Activated naive CD8-positive, alpha-beta T cell treated with anti-CD3 and anti-CD28 coated beads, Interleukin-2, amount 50 U/mL, for 16 hours (primary cell): Measurements from ENCODE around the gene ADGRF4.

Experiments used
- DNase-seq: peaks from one replicate; pipeline ENCODE4 v3.0.0-alpha.2; 2020; ENCODE audit warnings: low read depth, low spot score

ADGRF4 gene, protein sequence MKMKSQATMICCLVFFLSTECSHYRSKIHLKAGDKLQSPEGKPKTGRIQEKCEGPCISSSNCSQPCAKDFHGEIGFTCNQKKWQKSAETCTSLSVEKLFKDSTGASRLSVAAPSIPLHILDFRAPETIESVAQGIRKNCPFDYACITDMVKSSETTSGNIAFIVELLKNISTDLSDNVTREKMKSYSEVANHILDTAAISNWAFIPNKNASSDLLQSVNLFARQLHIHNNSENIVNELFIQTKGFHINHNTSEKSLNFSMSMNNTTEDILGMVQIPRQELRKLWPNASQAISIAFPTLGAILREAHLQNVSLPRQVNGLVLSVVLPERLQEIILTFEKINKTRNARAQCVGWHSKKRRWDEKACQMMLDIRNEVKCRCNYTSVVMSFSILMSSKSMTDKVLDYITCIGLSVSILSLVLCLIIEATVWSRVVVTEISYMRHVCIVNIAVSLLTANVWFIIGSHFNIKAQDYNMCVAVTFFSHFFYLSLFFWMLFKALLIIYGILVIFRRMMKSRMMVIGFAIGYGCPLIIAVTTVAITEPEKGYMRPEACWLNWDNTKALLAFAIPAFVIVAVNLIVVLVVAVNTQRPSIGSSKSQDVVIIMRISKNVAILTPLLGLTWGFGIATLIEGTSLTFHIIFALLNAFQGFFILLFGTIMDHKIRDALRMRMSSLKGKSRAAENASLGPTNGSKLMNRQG

DNA sequence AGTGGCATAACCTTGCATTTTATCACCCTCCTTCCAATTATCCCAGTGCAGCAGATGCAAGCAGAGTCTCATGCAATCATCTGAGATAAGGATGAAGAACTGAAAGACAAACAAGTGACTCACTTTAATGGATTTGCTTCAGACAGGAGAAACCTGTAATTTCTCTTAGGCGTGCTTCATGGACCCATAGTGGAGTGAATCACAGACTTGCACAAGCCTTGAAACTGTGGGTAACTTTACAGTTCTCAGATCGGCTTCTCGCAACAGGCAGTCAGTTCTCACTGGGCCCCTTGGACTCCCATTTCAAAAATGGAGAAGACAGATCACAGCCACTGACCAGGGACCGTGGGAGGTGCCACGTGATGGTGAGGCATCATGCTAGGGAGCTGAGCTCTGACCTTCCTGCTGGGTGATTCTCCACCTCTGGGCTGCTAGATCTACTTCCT is at the start of gene ADGRF4:
Gene ADGRF4 (plus strand): TSS at position 239 of the 446 bp plus-strand sequence. CDS start 8,666 bp downstream, outside the sequence.
- no peak for DNase-seq

DNA sequence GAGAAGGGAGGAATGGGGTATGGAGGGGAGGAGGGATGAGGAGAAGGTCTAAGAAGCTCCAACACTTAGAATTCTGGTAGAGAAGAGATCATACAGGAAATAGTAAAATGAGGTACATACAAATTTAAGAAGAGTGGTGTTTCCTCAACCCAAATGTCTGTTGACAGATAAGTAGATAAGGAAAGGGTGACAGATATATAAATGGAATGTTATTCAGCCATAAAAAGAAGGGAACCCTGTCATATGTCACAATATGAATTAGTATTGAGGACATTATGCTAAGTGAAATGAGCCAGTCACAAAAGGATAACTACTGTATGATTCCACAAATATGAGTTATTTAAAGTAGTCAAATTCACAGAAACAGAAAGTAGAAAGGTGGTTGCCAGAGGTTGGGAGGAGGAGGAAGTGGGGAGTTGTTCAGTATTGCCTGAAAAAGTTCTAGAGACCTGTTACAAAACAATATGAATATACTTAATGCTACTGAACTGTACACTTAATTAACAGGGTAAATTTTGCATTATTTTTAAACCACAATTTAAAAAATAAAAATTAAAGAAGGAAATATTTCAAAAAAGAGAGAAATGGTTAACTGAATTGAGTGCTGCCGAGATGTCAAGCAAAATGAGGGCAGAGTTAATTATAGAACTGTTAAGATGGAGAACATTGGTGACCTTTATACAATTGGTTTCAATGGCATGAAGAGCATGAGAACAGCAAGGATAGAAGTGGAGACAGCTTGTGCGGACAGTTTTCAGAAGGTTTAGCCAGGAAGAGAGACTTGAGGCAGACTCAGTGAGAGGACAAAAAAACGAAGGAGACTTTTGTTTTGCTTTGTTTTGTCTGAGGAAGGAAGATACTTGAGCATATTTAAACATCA is 47.6 kb upstream of the ADGRF4 start:
- no peak for DNase-seq

DNA sequence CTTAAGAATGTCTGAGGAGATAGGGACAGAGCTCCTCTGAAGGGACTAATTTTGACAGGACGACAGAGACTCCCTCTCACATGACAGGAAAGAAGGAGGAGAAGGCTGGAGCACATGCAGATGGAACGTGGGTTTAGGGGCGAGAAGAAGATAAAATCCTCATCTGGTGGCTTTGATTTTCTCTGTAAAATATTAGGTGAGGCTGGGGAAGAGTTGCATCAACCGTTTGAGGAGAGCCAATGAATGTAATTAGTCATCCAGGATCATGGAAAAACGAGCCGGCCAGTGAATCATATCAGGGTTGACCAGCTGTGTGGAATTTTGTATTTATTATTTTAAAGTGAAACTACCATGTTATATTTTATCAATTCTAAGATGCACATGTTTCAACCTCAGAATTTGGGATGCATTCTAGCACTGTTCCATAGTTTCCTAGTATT is 46.9 kb upstream of the ADGRF4 start:
- no peak for DNase-seq

DNA sequence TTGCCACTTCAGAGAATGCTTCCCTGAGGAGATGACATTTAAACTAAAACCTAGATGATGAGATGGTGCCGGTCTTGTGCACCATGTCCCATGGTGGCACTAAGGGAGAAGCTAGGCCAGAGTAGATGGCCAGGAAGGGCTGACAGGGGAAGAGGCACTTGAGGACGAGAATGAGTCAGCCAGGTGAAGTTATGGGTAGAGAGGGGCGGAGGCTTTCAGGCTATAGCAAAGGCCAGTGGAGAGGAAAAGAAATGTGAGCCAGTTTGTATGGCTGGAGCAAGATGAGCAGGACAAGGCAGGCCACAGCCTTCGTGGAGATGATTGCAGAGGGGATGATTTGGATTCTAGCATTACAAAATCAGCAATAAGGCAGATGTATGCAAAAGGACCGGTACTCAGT is 44.7 kb upstream of the ADGRF4 start:
- DNase-seq, result no peak

DNA sequence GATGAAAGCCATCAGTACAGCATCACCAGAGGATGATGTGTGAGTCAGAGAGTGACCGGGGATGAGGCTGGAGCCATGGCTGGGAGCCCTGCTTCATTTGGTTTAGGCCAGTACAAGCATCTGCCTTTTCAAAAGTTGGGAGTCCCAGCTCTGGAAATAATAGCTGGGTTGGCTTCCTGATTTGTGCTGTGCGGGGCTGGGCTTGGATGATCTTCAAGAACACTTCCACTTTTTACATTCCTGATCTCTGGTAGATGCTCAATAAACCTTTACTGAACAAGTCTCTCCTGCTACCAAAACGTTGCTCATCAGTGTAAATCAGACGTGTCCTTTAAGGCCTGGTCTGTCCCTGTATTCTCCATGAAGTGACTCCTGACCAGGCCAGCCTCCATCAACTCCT is 44.1 kb upstream of the ADGRF4 start:
- DNase-seq, result no peak

DNA sequence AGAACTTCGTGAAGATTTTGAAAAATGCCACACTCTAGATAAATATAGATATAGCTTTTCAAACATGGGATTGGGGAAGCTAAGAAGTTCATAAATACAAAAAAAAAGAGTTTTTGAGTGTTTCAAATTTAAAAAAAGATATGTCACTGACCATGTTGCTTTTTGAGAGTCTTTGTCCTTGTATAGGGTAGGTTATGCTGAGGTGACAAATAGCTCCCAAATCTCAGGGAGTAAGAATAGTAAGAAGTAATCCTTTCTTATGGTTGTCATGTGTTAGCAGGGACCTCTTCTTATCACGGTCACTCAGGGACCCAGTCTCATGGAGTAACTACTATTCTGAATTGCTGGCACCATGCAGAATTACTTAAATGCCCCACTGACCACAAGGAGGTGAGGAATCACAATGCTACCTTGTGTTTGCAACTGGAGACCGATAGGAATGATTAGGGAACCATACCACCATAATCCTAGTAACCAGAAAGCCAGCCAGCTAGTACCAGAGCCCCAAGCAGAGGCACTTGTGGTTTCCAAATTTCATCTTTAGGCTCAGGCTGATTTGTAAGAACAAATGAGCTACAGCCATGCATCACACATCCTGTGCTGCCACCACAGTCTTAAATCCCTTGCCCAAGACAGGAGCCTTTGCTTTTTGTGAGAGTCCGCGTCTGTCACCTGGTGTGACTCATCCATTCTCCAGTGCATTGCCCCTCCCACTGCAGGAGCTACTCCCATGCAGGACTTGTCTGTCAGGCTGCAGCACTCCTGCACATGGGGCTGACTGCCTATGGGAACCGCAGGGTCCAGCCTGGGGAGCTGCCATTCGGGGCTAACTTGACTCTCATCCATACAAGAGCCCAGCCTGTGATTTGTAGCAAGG is 42.4 kb upstream of the ADGRF4 start:
- no peak for DNase-seq

DNA sequence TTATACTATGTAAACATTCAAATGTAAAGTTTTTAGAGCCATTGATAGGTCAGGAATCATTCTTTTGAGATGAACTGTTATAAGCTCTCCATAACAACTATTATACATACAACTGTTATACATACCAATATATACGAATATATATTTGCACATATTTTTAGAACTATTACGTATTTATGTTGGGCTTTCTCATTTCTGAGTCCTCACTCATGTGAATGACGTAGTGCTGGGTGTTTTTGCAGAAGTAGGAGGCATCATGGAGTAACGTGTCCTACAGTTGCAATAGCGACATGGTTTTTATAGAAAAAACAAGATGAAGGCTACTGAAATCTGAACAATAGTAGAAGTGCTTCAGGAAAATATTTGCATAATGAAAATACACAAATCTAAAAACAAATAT is 36.4 kb upstream of the ADGRF4 start:
- DNase-seq, result no peak

DNA sequence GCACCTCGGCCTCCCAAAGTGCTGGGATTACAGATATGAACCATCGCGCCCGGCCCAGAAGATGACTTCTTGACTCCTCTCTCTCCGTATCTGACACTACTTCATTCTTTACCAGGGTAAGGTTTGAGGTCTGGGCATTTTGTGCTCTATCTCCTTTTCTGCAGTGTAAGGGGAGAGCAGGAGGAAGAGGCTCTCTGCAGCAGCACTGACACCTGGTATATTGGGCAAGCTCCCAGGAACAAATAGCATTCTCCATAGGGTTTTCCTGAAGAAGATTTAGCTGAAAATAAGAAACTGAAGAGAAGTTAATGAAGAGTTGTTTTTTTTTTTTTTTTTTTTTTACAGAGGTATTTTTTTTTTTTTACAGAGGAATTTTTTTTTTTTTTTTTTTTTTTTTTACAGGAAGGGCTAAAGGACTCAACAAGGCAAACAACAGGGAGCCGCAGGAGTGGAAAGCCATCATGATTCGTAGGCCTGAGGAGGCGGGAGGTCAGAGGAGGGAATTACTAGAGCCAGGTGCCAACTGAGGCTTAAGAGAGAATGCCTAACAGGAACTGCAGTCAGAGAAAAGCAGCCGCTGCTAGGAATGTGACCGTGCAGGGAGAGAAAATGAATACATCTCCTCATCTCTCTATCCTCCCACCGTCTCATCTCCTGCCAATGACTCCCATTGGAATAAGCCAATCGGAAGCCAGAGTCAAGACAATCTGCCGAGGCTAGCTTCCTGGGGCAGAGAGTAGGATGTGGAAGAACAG is 34.7 kb upstream of the ADGRF4 start:
- no peak for DNase-seq

DNA sequence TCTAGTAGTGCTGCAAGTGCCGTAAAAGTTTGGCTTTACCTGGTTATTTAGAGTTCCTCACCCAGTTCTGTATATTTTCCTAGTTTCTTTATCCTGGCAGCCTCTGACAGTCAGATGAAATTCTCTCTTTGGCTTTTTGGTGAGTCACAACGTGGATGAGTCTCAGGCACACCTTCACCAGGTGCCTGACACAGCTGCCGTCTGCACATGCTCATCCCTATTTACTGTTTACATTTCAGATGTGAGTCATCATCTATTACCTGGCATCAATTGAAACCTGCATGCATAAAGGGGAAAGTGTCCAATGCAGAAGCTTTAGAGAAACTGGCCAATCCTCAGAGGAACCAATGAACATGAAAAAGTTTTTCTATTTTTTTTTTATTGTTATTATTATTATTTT is 33.3 kb upstream of the ADGRF4 start:
- no peak for DNase-seq

DNA sequence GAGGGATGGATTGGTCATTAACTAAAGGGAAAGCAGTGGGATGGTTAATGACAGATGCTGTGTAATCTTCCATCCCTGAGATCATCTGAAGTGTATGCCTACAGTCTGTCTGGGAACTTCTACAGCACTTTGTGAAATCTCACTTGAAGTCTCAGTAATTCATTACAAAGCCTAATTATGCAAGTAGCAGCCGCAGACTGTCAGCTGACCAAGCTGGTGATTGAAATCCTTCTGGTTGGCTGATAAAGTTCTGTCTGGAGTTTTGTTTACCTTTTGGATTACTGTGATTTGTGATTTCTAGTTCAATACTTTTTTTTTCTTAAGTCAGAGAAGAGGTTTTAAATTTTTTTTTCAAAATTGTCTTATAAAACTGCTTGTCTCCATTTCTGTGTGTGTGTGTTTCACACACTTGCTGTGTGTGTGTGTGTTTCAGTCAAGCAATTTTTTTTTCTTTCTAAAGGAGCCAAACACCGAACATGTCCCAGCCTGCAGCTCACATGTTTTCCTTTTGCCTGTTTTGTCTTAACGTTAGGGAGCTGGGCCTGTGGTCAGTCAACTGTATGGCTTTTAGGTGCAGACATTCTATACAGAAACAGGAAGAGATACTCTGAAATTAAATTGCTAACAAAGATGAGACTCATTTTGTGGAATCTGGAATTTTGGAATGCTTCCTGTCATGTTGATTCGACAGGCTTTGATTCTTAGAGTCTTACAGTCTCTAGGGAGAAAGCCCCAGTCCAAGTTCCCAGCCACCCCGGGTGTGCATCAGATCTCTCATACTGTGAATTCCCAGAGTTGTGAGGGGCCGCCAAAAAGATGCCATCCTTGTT is 28.5 kb upstream of the ADGRF4 start:
- DNase-seq, result no peak

DNA sequence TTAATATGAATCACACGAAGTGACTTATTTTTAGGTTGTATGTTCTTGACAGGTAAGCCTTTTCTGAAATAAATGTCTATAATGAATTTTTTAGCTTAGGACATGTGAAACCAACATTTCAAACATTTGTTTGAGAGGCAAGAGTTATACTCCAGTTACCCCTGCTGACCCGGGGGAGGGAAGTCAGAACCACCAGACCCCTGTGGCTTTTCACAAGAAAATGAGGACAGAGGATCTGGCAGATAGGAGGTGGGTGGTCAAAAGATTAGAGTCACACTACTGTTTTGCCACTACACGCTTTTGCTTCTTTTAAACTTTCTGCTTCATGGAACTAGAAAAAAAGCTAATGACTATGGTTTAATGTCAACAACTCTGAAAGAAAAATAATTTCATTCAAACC is 27.5 kb upstream of the ADGRF4 start:
- DNase-seq, result no peak

DNA sequence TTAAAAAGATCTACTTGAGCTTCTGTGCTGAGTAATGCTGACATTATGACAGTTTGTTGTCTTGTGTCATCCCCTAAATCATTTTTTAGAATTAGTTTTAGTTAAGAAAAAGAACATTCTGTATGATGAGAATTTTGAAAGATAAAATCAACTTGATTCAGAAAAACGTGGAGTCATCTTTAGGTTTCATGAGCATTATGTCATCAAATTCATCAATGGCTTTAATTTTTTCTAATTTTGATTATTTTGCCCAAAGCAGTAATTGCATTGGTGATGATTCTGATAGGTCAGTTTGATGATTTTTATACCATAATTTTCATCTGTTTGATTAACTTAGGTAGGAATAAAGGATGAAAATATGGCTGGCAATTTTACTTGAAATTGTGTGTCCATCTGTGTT is 26.6 kb upstream of the ADGRF4 start:
- DNase-seq, result no peak

DNA sequence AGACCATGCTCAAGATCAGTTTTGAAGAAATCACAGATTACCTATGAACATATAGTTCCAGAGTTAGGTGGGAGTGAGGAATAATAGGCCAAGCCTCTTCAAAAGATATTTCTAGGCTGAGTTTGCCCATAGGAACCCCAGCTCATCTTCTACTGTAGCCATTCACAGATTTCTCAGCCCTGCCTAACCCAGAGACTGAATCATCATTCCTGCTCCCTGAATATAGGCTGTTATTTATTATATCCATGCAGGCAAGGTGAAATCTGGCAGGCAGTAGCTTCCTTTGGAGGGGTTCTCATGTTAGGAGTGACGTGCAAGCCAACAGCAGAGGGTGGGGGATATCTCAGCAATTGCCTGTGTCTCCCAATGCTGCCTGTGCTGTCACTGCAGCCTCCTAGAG is 25.6 kb upstream of the ADGRF4 start:
- no peak for DNase-seq

DNA sequence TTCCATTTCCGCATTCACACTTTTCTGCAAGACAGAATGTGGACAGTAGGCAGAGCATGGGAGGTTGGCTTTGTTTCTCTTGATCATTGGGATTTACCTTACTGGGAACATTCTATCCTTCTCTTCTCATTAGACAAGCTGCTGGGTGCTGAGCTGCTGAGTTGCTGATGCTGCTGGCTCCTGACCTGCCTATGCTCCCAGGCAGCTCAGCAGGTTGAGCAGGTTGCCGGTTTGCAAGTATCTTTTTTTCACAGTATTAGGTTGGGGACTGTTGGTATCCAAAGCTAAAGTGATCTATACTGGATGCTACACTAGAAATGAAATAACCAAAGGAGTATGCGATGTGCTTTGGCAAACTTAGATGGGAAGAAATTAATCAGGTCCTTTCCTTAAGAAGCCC is 23.7 kb upstream of the ADGRF4 start:
- no peak for DNase-seq

DNA sequence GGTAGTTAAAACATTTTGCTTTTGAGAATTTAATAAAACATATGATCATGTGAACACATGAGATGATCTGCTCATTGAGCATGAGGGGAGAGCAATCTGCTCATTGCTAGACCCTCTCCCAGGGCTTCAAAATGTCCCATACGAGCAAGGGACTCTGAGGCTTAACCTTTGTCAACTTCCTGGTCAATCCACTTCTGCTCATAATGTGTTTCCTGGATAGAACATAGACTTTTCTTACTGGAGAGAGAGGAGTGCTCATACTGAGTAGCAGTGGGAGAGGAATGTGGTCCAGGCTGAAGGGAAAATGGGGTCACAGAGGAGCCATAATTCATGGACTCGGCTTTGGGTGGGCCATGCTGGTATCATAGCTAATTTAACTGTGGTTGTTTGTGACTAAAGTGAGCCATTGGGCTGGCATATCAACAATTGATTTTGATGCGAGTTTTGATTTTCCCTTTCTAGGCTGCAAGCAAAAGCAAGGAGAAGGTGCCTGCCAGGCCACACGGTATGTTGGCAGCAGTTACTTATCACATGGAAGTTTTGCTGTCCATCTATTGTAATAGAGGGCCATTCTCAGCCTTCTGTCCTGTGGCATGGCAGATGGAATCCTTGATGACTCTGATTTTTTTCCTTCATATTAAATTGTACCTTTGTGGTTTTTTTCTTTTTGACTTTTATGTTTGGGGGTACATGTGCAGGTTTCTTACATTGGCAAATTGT is 20.8 kb upstream of the ADGRF4 start:
- no peak for DNase-seq

DNA sequence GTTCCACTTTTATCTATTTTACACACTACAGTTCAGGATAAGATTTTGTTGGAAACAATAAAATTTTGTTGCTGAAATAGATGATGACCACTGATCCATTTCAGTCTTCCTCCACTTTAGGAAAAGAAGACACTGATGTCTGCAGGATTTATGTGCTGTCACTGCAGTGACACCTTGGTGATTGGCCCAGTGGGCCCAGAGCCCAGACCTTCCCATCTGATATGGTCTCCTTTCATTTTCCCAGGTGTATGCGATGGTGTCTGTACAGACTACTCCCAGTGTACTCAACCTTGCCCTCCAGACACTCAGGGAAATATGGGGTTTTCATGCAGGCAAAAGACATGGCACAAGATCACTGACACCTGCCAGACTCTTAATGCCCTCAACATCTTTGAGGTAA is 19.6 kb upstream of the ADGRF4 start:
- no peak for DNase-seq

DNA sequence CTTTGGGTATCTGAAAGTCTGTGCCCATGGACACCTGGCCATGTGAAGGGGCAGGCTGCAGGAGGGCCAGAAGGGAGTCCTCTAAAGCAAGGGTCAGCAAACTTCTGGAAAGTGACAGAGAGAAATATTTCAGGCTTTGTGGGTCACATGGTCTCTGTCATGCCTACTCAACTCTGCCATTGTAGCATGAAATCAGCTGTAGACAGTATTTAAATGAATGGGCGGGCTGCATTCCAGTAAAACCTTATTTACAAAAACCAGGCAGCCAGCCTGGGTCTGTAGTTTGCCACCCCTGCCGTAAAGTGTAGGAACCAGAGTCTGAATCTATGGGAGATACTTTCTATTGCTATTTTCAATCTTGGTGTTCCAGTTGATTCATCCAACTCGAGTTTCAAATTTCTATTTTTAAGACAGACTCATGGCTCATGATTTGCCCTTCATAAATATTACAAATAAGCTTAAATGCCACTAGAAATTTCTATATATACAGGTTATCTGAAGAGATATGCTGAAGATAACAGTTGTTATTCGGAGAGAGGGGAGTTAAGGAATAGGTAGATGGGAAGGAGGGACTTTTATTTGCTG is 19.0 kb upstream of the ADGRF4 start:
- DNase-seq, result no peak

DNA sequence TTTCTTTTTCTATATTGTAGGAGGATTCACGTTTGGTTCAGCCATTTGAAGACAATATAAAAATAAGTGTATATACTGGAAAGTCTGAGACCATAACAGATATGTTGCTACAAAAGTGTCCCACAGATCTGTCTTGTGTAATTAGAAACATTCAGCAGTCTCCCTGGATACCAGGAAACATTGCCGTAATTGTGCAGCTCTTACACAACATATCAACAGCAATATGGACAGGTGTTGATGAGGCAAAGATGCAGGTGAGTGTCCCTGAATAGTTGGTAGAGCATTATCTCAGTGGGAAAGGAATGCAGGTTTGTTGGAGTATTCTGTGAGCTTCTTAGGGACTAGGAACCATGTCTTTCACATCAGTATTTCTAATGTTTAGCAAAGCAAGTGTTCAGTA is 18.3 kb upstream of the ADGRF4 start:
- no peak for DNase-seq
